Measurements from ENCODE around the gene REX1BD. TPM values are rescaled to one million over a fixed set of nuclear protein-coding genes. Genes with fewer than 3 reads are reported as not detected.
A peak's percentile ranks its signal among the peaks of the same experiment; 100 is the strongest.

Gene REX1BD
- total RNA-seq, 1 experiment from 2014 or later, result 44.8 TPM

DNA sequence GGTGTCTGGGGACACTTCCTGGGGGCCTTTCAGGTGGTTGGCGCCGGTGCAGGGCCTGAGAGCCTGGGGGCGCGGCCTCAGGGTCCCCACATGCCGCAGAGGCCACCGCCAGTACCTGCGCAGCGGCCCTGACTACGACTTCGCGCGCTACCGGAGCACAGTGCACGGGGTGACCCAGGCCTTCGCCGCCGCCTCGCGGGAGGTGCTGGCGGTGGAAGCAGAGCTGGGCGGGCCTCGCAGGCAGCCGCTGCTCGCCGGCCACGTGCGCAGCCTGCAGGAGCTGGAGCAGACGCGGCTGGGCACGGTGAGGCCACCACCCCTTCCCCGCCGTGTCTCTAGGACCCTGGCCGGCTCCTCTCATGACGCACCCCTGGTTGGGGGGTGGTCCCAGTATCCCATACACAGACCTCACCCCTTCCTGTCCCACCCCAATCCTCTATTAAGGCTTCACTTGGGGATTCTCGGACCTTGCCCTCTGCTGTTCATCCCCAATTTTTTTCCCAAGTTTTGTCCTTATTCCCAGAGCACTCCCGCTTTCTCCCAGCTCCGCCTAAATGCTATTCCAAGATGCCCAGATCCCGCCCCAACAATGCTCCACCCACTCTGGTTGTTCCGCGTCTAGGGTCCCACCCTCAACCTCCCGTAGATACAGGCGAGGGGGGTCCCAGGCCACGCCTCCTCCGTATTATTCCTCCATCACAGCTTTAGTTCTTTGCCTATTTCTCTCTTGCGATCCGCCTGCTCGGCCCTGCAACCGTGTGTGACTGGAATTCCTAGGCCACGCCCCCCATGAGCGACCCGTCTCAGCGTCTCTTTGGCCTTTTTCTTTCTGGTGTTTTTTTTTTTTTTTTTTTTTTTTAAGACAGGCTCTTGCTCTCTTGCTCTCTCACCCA lies 1.0 kb downstream of the REX1BD start:
- H3K4me3 ChIP-seq, result peak overlapping the region; percentile 79
- DNase-seq, result peak; percentile 70
- TF ChIP-seq EZH2 (IDR thresholded peaks at IDR 0.05; ENCODE audit: low read depth), result no peak
- TF ChIP-seq, protein P1, sequence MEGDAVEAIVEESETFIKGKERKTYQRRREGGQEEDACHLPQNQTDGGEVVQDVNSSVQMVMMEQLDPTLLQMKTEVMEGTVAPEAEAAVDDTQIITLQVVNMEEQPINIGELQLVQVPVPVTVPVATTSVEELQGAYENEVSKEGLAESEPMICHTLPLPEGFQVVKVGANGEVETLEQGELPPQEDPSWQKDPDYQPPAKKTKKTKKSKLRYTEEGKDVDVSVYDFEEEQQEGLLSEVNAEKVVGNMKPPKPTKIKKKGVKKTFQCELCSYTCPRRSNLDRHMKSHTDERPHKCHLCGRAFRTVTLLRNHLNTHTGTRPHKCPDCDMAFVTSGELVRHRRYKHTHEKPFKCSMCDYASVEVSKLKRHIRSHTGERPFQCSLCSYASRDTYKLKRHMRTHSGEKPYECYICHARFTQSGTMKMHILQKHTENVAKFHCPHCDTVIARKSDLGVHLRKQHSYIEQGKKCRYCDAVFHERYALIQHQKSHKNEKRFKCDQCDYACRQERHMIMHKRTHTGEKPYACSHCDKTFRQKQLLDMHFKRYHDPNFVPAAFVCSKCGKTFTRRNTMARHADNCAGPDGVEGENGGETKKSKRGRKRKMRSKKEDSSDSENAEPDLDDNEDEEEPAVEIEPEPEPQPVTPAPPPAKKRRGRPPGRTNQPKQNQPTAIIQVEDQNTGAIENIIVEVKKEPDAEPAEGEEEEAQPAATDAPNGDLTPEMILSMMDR (conservative IDR thresholded peaks at IDR 0.05), result no peak
- H4K20me1 ChIP-seq (ENCODE audit: insufficient read depth), result no peaks in the 10 kb centered on the region
- intact Hi-C loops (cut with micrococcal nuclease; ENCODE audit: unreplicated experiment), result loop anchor here (5.0 kb wide), 2 partner anchors 243 to 258 kb away; partner anchors contain the start of gene UPF1
- no peaks in the 10 kb centered on the region for H3K9me3 ChIP-seq (ENCODE audit: insufficient read depth, low read depth)
- no peaks in the 10 kb centered on the region for H3K9me2 ChIP-seq (ENCODE audit: insufficient read depth)
- peaks cover 43% of the 10 kb centered on the region; the same call in 1 of the 2 replicates for H3F3A ChIP-seq (ENCODE audit: insufficient read depth, low read depth)
- no peaks in the 10 kb centered on the region; the same call in 1 of the 2 replicates for H3K36me3 ChIP-seq (ENCODE audit: low read depth)
- peak overlapping the region; percentile 84 for H3K4me2 ChIP-seq
- H3K4me1 ChIP-seq (replicated peaks; ENCODE audit: insufficient read depth), result peaks cover 15% of the 10 kb centered on the region
- H3K27me3 ChIP-seq (ENCODE audit: insufficient read depth, low read depth), result no peaks in the 10 kb centered on the region
- H3K79me2 ChIP-seq (ENCODE audit: low read depth), result peaks cover 14% of the 10 kb centered on the region; the same call in 1 of the 2 replicates
- ChIA-PET CTCF (interaction anchor here (0.6 to 0.7 kb wide), 2 partner anchors 62 to 429 kb away, joined by 3 to 6 read pairs; no protein-coding TSS in a partner anchor), POLR2A (ENCODE audit: unreplicated experiment) (interaction anchor here (0.6 kb wide), 4 partner anchors 18 to 173 kb away, joined by 3 to 5 read pairs (median 4); partner anchors contain the start of gene UBA52)
- peak overlapping the region; percentile 64 for H3K27ac ChIP-seq
- BruUV-seq (replicated peaks), result no TSS peak
- H2AFZ ChIP-seq, result peak overlapping the region; percentile 92

DNA sequence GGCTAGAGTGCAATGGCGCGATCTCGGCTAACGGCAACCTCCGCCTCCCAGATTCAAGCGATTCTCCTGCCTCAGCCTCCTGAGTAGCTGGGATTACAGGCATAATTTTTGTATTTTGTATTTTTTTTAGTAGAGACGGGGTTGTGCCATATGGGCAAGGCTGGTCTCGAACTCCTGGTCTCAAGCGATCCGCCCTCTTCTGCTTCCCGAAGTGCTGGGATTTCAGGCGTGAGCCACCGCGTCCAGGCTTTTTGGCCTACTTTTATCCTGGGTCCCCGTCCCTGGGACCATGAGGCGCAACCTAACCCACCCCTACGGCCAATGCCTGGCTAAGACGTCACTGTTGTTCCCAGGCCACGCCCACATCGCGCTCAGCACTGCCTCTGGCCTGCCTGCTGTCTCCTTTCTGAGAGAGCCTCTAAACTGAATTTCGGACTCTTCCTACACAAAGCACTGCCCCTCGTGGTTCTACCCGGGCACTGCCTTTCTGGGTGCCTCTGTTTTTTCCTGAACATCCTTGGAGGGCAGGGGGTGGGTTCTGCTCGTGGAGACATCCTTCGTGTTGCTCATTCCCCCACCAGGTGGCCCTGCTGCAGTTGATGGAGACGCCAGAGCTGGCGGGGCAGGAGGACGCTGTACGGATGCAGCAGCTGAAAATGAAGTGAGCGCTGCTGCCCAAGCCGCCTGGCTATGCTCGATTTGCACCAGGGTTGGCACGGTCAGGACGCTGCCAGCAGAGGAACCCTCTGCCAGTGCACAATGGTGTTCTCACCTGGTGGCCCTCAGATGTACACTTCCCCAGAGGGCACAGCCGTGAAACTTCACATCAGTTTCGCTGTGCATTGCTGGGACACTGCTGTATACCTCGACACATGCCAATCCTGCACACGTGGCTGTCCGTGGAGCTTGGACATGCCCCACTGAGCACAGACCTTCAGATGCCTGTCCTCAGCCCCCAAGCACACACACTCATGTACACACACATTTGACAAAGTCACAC lies 2.0 kb downstream of the REX1BD start:
- H3F3A ChIP-seq (ENCODE audit: insufficient read depth, low read depth), result peaks cover 43% of the 10 kb centered on the region; the same call in 1 of the 2 replicates
- H3K4me2 ChIP-seq, result peak overlapping the region; percentile 84
- H3K9me2 ChIP-seq (ENCODE audit: insufficient read depth), result no peaks in the 10 kb centered on the region
- H3K27me3 ChIP-seq (ENCODE audit: insufficient read depth, low read depth), result no peaks in the 10 kb centered on the region
- POLR2A ChIA-PET (ENCODE audit: unreplicated experiment), result no interaction called here
- CTCF ChIA-PET, result no interaction called here
- no peak overlapping the region for H2AFZ ChIP-seq
- no peaks in the 10 kb centered on the region for H4K20me1 ChIP-seq (ENCODE audit: insufficient read depth)
- DNase-seq, result no peak
- BruUV-seq (replicated peaks), result TSS peak; percentile 40
- H3K4me1 ChIP-seq (replicated peaks; ENCODE audit: insufficient read depth), result peaks cover 18% of the 10 kb centered on the region
- intact Hi-C loops (cut with micrococcal nuclease; ENCODE audit: unreplicated experiment), result loop anchor here (5.0 kb wide), 1 partner anchor 257 kb away; no protein-coding TSS in a partner anchor
- H3K36me3 ChIP-seq (ENCODE audit: low read depth), result no peaks in the 10 kb centered on the region; the same call in 1 of the 2 replicates
- H3K4me3 ChIP-seq, result peak overlapping the region; percentile 79; the same call in 1 of the 2 replicates
- H3K79me2 ChIP-seq (ENCODE audit: low read depth), result peaks cover 14% of the 10 kb centered on the region; the same call in 1 of the 2 replicates
- H3K27ac ChIP-seq, result no peak overlapping the region
- H3K9me3 ChIP-seq (ENCODE audit: insufficient read depth, low read depth), result no peaks in the 10 kb centered on the region
- TF ChIP-seq EZH2 (IDR thresholded peaks at IDR 0.05; ENCODE audit: low read depth), result no peak
- TF ChIP-seq, protein P1 (conservative IDR thresholded peaks at IDR 0.05), result no peak
